Nephron progenitor cell (in vitro differentiated cells): Measurements from ENCODE around the gene CEP70.

Experiments used
- DNase-seq: peaks from one replicate; pipeline ENCODE4 v3.0.0; 2021
- H3K27ac Mint-ChIP-seq: 2 replicates; pipeline ENCODE4 v1.8.0; 2021; ENCODE audit warnings: mild to moderate bottlenecking, moderate library complexity, mixed read lengths
- H3K27me3 Mint-ChIP-seq: 2 replicates; pipeline ENCODE4 v1.8.0; 2021; ENCODE audit warnings: mild to moderate bottlenecking, low read depth, mixed read lengths; ENCODE audit not compliant: poor library complexity
- H3K36me3 Mint-ChIP-seq: 2 replicates; pipeline ENCODE4 v1.8.0; 2021; ENCODE audit warnings: low read depth, mixed read lengths
- H3K4me1 Mint-ChIP-seq: 2 replicates; pipeline ENCODE4 v1.8.0; 2021; ENCODE audit warnings: mixed read lengths
- H3K4me3 Mint-ChIP-seq: 2 replicates; pipeline ENCODE4 v1.8.0; 2021; ENCODE audit warnings: mild to moderate bottlenecking, moderate library complexity, mixed read lengths
- H3K9me3 Mint-ChIP-seq: 2 replicates; pipeline ENCODE4 v1.8.0; 2021; ENCODE audit warnings: mild to moderate bottlenecking, moderate library complexity, mixed read lengths
- TF ChIP-seq, protein P1 (sequence below): fragments of 200-600 bp; sonication (generic); IDR thresholded peaks from 2 replicates; pipeline ENCODE4 v1.5.0; 2021; ENCODE audit warnings: antibody characterized with exemption

CEP70 gene

DNA sequence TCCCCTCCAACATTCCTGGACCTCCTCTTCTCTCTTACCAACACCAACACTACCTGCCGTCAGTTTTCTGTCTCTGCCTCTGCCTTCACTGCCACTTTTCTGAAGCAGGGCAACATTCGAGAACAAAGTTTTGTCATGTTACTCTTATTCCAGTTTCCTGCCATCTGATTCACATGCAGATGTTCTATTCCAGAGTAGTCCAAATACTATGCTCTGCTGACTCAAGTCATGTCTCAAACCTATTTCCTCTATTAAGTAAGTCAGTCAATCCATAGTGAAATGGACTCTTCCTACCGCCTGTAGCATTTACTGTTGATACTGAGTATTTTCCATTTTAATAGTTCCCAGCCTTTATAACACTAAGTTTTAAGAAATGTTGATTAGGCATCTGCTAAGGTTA lies 116.3 kb downstream of the CEP70 start:
- H3K4me3 Mint-ChIP-seq: no peak overlapping the region
- DNase-seq: no peak
- H3K27me3 Mint-ChIP-seq: peaks cover 12% of the 10 kb centered on the region
- H3K27ac Mint-ChIP-seq: peak overlapping the region; percentile 30
- TF ChIP-seq, protein P1, sequence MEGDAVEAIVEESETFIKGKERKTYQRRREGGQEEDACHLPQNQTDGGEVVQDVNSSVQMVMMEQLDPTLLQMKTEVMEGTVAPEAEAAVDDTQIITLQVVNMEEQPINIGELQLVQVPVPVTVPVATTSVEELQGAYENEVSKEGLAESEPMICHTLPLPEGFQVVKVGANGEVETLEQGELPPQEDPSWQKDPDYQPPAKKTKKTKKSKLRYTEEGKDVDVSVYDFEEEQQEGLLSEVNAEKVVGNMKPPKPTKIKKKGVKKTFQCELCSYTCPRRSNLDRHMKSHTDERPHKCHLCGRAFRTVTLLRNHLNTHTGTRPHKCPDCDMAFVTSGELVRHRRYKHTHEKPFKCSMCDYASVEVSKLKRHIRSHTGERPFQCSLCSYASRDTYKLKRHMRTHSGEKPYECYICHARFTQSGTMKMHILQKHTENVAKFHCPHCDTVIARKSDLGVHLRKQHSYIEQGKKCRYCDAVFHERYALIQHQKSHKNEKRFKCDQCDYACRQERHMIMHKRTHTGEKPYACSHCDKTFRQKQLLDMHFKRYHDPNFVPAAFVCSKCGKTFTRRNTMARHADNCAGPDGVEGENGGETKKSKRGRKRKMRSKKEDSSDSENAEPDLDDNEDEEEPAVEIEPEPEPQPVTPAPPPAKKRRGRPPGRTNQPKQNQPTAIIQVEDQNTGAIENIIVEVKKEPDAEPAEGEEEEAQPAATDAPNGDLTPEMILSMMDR: no peak
- no peaks in the 10 kb centered on the region for H3K36me3 Mint-ChIP-seq
- H3K9me3 Mint-ChIP-seq: no peaks in the 10 kb centered on the region
- no peaks in the 10 kb centered on the region for H3K4me1 Mint-ChIP-seq

DNA sequence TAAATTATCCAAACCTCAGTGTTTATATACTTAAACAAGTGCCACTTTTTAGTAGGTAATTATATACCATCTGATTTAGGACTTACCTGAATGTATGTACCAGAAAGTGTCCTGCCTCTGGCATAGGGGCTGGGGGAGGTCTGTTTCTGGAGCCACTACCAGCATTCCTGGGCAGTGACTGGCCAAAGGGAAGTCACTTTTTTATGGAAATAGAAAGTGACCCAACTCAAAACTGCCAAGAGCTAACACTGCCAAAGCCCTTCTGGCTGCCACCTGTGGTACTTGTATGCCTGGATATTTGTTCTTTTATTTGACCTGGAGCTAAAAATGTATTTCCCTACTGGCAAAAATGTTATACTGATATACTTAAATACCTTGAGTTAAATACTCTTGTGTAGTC lies 116.9 kb downstream of the CEP70 start:
- TF ChIP-seq, protein P1: no peak
- Mint-ChIP-seq H3K4me3 (no peak overlapping the region), H3K9me3 (no peaks in the 10 kb centered on the region), H3K27ac (no peak overlapping the region), H3K27me3 (peaks cover 12% of the 10 kb centered on the region), H3K36me3 (no peaks in the 10 kb centered on the region), H3K4me1 (no peaks in the 10 kb centered on the region)
- no peak for DNase-seq

DNA sequence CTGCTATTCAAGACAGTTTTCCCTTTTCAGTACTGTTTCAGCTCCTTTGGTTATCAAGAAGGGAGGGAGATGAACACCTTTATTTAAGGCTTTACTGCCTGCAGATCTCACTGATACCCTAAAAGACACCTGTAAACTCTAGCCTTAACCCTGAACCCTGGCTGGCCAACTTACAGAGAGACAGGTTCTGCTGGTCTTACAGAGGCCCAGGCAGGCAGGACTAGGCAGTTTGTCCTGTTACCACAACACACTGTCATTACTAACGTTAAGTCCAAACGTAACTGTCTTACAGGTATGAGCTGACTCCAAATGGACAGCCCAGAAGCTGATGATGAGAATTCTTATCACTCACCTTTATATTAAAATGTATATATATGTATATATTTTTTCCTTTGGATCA lies 117.5 kb downstream of the CEP70 start:
- H3K4me3 Mint-ChIP-seq: no peak overlapping the region
- H3K9me3 Mint-ChIP-seq: no peaks in the 10 kb centered on the region
- H3K36me3 Mint-ChIP-seq: no peaks in the 10 kb centered on the region

DNA sequence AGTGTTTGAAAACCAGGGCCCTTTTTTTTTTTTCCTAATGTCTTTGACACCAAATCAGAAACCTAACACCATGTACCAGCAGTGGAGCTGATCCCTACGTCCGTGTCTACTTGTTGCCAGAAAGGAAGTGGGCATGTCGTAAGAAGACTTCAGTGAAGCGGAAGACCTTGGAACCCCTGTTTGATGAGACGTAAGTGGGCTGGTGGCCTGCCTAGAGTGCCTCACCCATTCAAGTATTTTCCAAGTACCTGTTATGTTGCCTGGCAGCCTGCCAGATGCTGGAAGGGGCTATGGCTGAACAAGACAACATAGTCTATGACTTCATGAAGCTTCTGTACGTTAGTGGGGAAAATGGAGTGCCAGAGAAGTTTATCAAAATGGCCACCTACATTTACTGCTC lies 119.9 kb downstream of the CEP70 start:
- H3K9me3 Mint-ChIP-seq: no peaks in the 10 kb centered on the region
- peaks cover 12% of the 10 kb centered on the region for H3K27me3 Mint-ChIP-seq
- no peak overlapping the region for H3K4me3 Mint-ChIP-seq
- no peak overlapping the region for H3K27ac Mint-ChIP-seq
- H3K4me1 Mint-ChIP-seq: no peaks in the 10 kb centered on the region
- DNase-seq: no peak
- TF ChIP-seq, protein P1: no peak
- no peaks in the 10 kb centered on the region for H3K36me3 Mint-ChIP-seq

More for the DNA sequence above, 117.5 kb downstream of the CEP70 start:
- no peaks in the 10 kb centered on the region for H3K4me1 Mint-ChIP-seq
- peaks cover 12% of the 10 kb centered on the region for H3K27me3 Mint-ChIP-seq
- DNase-seq: no peak
- TF ChIP-seq, protein P1: no peak
- H3K27ac Mint-ChIP-seq: no peak overlapping the region

DNA sequence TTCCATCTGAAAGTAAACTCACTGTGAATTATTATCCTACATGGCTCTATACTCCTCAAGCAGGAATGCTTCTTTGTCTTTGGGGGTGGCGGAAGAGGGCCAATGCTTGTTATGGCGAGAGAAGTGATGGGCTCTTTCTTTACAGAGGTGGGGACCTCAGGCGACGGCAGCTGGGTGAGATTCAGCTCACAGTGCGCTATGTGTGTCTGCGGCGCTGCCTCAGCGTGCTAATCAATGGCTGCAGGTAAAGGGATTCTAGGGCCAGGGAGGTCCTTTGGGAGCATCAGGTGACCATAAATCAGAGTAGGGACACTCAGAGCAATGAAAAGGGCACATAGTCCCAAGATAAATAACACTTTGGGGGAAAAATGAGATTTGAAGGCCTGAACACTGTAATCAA lies 120.7 kb downstream of the CEP70 start:
- no peak for DNase-seq
- Mint-ChIP-seq H3K4me1 (no peaks in the 10 kb centered on the region), H3K27ac (no peak overlapping the region), H3K36me3 (no peaks in the 10 kb centered on the region), H3K4me3 (no peak overlapping the region), H3K27me3 (peaks cover 11% of the 10 kb centered on the region), H3K9me3 (no peaks in the 10 kb centered on the region)
- TF ChIP-seq, protein P1: no peak

DNA sequence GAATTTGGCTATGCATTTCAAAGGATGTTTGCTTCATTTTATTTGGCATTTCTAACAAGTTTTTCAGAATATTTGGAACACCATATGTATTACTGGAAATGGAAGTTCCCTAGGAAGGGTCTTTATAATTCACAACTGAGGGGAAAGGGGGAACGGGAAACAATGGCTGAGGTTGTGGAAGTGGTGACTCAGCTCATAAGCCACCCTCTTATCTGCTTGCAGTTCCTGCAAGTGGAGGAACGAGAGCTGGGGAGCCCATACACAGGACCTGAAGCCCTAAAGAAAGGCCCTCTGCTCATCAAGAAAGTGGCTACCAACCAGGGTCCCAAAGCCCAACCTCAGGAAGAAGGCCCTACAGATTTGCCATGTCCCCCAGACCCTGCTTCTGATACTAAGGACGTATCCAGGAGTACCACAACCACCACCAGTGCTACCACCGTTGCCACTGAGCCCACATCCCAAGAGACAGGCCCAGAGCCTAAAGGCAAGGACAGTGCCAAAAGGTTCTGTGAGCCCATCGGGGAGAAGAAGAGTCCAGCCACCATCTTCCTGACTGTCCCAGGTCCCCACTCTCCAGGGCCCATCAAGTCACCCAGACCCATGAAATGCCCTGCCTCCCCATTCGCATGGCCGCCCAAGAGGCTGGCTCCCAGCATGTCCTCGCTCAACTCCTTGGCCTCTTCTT lies 121.8 kb downstream of the CEP70 start:
- TF ChIP-seq, protein P1: no peak
- Mint-ChIP-seq H3K4me3 (no peak overlapping the region), H3K36me3 (no peaks in the 10 kb centered on the region), H3K4me1 (peaks cover 4% of the 10 kb centered on the region), H3K27ac (no peak overlapping the region), H3K27me3 (peaks cover 13% of the 10 kb centered on the region), H3K9me3 (no peaks in the 10 kb centered on the region)
- no peak for DNase-seq
